Activated CD4-positive, alpha-beta T cell treated with anti-CD3 and anti-CD28 coated beads, Interleukin-2, Interleukin-4, amounts not matched to agents 100 ng/mL and 50 ng/mL, durations not matched to agents 16 hours and 8 hours (primary cell): ENCODE data around the gene TOR3A.
"Not testable (repeated sequence)": the region's sequence is repeated elsewhere in the genome, so short reads cannot be mapped to it uniquely, and the experiment has no call there.

Source experiments
- DNase-seq: peaks from one replicate; pipeline ENCODE4 v3.0.0-alpha.2; 2020; ENCODE audit warnings: low spot score

The TOR3A gene

GRCh38 chr1:179081687-179082332, at the start of gene TOR3A:
TSS of gene TOR3A (plus strand) at chr1:179082070. CDS start at chr1:179082129, 59 bp downstream.
- peak; percentile 93 for DNase-seq

GRCh38 chr1:179034720-179035119, 47.1 kb upstream of the TOR3A start:
- DNase-seq = peak; percentile 75

DNA sequence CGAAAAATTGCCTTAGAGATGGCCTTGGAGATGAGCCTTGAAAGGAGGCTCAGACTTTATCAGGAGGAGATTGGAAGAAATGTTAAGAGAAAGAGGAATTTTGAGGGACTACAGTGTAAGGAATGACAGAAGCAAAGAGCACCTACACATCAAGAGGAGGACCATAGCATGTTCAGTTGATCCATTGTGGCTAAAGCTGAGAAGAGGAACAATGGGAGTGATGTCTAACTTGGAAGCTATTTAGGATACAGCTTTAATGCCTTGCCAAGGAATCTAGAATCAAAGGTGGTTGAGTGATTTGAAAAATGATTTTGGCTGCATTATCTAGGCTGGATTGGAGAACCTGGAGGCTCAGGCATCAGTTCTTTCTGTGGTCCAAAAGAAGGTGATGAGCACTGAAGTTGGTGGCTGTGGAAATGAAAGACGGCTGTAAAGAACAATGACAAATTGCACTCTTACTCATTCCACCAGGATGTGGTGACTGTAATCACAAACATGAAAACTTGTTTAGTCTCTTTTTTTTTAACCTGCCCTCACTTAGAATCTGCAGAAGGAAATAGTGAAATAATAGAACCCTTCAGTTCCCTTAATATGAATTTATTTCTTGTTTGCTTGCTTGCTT, 44.9 kb upstream of the TOR3A start:
- peak; percentile 76 for DNase-seq

- DNase-seq = peak; percentile 32
Measured at GRCh38 chr1:179038528-179039281, 43.2 kb upstream of the TOR3A start.

GRCh38 chr1:179039502-179040174, 42.2 kb upstream of the TOR3A start:
- not testable (repeated sequence) for DNase-seq

DNA sequence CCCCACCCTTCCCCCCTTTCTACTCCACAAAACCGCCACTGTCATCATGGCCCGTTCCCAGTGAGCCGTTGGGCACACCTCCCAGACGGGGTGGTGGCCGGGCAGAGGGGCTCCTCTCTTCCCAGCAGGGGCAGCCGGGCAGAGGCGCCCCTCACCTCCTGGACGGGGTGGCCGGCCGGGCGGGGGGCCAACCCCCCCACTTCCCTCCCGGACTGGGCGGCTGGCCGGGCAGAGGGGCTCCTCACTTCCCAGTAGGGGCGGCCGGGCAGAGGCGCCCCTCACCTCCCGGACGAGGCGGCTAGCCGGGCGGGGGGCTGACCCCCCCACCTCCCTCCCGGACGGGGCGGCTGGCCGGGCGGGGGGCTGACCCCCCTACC, 41.7 kb upstream of the TOR3A start:
- DNase-seq = not testable (repeated sequence)

- DNase-seq = no peak
Measured at GRCh38 chr1:179042087-179042486, 39.8 kb upstream of the TOR3A start.

DNA sequence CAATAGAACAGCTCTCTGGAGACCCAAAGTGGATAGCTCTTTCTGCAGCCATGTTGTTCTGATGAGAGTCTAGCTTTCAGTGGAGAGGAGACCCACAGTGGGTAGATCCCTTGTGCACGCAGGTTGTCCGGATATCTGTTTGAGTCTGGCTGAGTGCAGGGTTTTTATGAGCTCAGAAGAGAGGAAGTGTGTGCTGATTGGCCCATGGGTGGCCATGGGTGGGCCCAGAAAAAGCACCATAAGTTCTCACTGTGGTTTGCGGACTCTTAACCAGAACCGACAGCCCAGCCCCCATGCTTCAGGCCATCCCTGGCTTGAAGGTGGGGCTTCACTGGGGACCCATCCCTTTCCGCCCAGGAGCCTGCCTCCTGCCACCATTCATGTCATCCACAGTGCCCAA, 39.2 kb upstream of the TOR3A start:
- no peak for DNase-seq

- DNase-seq = no peak
Measured at GRCh38 chr1:179043266-179043665, 38.6 kb upstream of the TOR3A start.

DNA sequence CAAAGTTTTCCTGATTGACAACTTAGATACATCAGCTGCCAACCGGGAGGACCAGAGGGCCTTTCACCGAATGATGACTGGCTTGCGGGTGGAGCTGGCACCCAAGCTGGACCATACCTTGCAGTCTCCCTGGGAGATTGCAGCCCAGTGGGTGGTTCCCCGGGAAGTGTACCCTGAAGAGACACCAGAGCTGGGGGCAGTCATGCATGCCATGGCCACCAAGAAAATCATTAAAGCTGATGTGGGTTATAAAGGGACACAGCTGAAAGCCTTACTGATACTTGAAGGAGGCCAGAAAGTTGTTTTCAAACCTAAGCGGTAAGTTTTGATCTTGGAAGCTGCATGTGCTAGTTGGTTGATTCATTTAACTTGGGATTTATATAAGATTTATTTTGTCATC, 38.0 kb upstream of the TOR3A start:
- DNase-seq = no peak

DNA sequence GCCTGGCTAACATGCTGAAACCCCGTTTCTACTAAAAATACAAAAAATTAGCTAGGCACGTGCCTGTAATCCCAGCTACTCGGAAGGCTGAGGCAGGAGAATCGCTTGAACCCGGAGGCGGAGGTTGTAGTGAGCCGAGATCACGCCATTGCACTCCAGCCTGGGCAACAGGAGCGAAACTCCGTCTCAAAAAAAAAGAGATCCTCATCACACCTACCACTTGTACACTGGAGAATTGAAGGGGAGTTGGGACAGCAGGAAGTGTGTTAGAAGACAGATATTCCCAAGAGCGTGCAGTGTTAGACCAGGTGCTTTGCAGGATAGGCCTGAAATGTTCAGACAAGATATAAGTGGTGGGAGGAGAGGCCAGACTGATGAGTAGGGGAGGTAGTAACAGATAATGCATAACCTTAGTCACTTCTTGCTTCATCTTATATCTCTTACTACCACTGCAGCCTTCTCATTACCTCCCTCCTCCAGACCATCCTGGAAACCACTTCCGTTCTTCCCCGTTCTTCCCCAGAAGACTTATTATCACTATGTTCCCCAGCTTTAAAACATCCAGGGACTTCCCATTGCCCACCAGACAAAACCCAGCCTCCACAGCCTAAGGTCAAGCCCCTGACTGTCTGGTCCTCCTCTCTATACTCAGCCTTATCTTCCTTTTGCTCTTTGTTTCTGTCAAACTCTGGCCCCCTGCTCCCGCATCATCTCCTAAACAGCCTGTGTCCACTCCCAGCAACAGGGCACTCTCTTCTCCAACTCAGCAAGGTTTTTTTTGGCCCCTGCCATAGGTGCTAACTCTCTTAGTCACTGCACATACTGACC, 34.8 kb upstream of the TOR3A start:
- no peak for DNase-seq

DNA sequence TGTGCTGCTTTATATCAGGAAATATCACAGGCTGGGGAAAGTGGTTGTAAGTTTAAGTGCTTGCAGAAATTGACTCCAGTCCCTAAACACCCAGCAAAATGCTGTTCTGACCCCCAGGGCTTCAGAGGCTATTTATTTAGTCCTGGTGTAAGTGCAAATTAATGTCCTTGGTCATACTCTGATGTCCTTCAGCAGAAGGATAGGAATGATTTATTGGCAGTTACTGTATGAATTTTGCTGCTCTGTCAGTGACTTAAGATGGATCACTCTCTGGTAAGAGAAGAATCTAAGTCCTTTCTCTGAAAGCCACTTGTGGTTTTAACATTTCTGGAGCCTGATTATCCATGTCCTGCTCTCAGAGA, 34.3 kb upstream of the TOR3A start:
- no peak for DNase-seq

- DNase-seq = no peak
Measured at GRCh38 chr1:179048339-179049124, 33.3 kb upstream of the TOR3A start.

DNA sequence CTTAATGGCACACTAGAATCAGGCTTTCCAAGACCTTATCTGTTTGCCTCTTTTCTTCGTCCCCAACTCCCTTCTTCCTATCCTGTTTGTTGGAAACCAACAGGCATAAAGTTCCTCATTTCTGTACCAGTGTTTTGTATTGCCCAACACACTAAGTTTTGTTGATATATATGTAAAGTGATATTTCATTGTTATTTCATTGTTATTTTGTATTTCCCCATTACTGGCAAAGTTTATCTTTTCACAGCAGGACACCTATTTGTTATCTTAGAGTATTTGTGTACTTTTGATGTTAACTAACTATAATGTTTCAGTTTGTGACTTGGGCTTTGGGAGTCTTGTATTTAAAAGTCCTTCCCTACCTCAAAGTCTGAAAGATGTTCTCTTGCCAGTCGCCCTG, 29.1 kb upstream of the TOR3A start:
- DNase-seq = no peak

DNA sequence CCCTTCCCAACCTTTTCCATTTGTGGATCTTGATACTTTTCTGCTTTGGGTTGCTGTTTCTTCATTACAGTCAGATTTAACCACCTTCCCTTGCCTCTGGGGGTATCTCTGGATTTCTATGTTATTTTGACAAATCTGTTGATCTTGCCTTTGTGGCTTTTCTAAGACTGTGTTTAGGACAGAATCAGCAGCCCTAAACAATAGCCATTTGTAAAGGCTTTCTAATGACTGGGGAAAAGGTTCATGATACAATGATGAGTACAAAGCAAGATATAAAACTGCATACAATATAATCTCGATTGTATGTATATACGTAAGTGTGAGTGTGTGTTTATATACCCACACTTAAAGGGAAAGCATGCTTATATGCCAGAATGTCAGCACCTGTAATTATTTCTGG, 28.4 kb upstream of the TOR3A start:
- DNase-seq = no peak

- no peak for DNase-seq
Measured at GRCh38 chr1:179055937-179056336, 25.9 kb upstream of the TOR3A start.

- no peak for DNase-seq
Measured at GRCh38 chr1:179058487-179059483, 23.1 kb upstream of the TOR3A start.

GRCh38 chr1:179061360-179062282, 20.2 kb upstream of the TOR3A start:
- no peak for DNase-seq

GRCh38 chr1:179066471-179066870, 15.4 kb upstream of the TOR3A start:
- no peak for DNase-seq
